Peyer's patch (tissue), 4 donors: ENCODE results near the gene TTC9.

ENCODE experiments used
- CTCF ChIP-seq, 6 experiments: fragments of 450-650 bp in 4 of 6; fragments of 200-600 bp in 2 of 6; sonication (generic) in 1 of 6; IDR thresholded peaks; one replicate each; pipeline ENCODE4 v1.5.1; 2017 to 2019; ENCODE audit warnings: antibody characterized with exemption in 6 of 6, mild to moderate bottlenecking in 3 of 6, moderate library complexity in 1 of 6
- POLR2A ChIP-seq, 2 donors: fragments of 450-650 bp; IDR thresholded peaks; one replicate each; pipeline ENCODE4 v1.5.1; 2017; ENCODE audit warnings: antibody characterized with exemption in 2 of 2, mild to moderate bottlenecking in 2 of 2, moderate library complexity in 2 of 2

GRCh38 chr14:70721542-70721941 lies 79.8 kb downstream of the TTC9 start:
- no peak for TF ChIP-seq CTCF (IDR thresholded peaks at IDR 0.05)
- TF ChIP-seq POLR2A (IDR thresholded peaks at IDR 0.05), result no peak
